ENCODE measurements around the gene C14orf93. TPM values are rescaled to one million over a fixed set of nuclear protein-coding genes. Genes with fewer than 3 reads are reported as not detected.

Gene C14orf93
- total and polyA plus RNA-seq, 9 of the 15 experiments (the other 6 are each of a cell fraction or from before 2014, with no cell fraction given), result 2.2 to 22.4 (median 16.1) TPM

GRCh38 chr14:23009939-23010726 lies at the start of gene C14orf93 (continued):
- no peak for TF ChIP-seq RREB1 (CRISPR knock-in tag; IDR thresholded peaks at IDR 0.05)
- TF ChIP-seq SMAD1 (IDR thresholded peaks at IDR 0.05; ENCODE audit: low read depth, low read length, partially characterized antibody), result peak; percentile 48
- TF ChIP-seq HIVEP1 (CRISPR knock-in tag; IDR thresholded peaks at IDR 0.05), result no peak
- no peak for TF ChIP-seq ZNF584 (CRISPR knock-in tag; IDR thresholded peaks at IDR 0.05; ENCODE audit: low read depth)
- peak; percentile 81 for TF ChIP-seq HMGN3 (IDR thresholded peaks at IDR 0.05; ENCODE audit: borderline replicate concordance, extremely low read depth, insufficient read length, low read depth, low read length)
- TF ChIP-seq ZNF134 (CRISPR knock-in tag; conservative IDR thresholded peaks at IDR 0.05), result no peak
- no peak for TF ChIP-seq TAL1 (IDR thresholded peaks at IDR 0.05)
- TF ChIP-seq MEIS2 (IDR thresholded peaks at IDR 0.05; ENCODE audit: partially characterized antibody), result peak; percentile 13
- TF ChIP-seq PHF8 (IDR thresholded peaks at IDR 0.05; ENCODE audit: borderline replicate concordance, low read length), result peak; percentile 45; the same call in 1 of the 2 replicates
- TF ChIP-seq NCOA1 (IDR thresholded peaks at IDR 0.05; ENCODE audit: low read depth), result 0 out of 2 replicates have a peak, but pooled peaks have one; percentile 19
- peak; percentile 7; the same call in 1 of the 2 replicates for TF ChIP-seq TEAD4 (IDR thresholded peaks at IDR 0.05; ENCODE audit: low read length)
- TF ChIP-seq TEAD4 (CRISPR knock-in tag; IDR thresholded peaks at IDR 0.05; ENCODE audit: borderline replicate concordance), result no peak
- no peak for TF ChIP-seq PATZ1 (CRISPR knock-in tag; IDR thresholded peaks at IDR 0.05; ENCODE audit: borderline replicate concordance)
- 0 out of 2 replicates have a peak, but pooled peaks have one; percentile 23 for TF ChIP-seq ZSCAN29 (IDR thresholded peaks at IDR 0.05)
- no peak for TF ChIP-seq KLF16 (IDR thresholded peaks at IDR 0.05)
- no peak for TF ChIP-seq XRCC4 (IDR thresholded peaks at IDR 0.05; ENCODE audit: extremely low read depth, insufficient read depth, insufficient read length)
- TF ChIP-seq PTRF (tag; IDR thresholded peaks at IDR 0.05), result no peak
